ENCODE results near the gene DPYSL4. TPM values are rescaled to one million over a fixed set of nuclear protein-coding genes. Genes with fewer than 3 reads are reported as not detected.

Gene DPYSL4
- total RNA-seq, 2 donors from 2014 or later, result 0.28 TPM; not detected in 1

DNA sequence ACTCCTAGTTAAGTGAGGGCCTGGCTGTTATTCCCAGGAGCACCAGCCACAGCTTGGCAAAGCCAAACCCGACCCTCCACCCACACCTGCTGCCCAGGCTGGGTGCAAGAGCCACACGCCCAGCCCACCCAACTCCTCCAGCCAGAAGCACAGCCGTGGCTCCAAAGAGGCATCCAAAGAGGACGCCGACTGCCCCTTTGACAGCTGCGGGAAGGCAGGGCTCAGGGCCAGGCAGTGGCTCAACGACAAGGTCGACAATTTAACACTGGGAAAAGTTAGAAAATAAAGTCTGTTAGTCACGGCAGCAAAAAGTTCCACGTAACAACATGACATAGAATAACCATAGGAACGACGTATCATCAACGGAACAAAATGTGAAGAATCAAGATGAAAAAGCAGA is 54.3 kb downstream of the DPYSL4 start:
- H3K36me3 ChIP-seq, result no peaks in the 10 kb centered on the region
- TF ChIP-seq, protein P1, sequence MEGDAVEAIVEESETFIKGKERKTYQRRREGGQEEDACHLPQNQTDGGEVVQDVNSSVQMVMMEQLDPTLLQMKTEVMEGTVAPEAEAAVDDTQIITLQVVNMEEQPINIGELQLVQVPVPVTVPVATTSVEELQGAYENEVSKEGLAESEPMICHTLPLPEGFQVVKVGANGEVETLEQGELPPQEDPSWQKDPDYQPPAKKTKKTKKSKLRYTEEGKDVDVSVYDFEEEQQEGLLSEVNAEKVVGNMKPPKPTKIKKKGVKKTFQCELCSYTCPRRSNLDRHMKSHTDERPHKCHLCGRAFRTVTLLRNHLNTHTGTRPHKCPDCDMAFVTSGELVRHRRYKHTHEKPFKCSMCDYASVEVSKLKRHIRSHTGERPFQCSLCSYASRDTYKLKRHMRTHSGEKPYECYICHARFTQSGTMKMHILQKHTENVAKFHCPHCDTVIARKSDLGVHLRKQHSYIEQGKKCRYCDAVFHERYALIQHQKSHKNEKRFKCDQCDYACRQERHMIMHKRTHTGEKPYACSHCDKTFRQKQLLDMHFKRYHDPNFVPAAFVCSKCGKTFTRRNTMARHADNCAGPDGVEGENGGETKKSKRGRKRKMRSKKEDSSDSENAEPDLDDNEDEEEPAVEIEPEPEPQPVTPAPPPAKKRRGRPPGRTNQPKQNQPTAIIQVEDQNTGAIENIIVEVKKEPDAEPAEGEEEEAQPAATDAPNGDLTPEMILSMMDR (IDR thresholded peaks at IDR 0.05), result no peak
- no peak overlapping the region for H3K4me3 ChIP-seq
- ATAC-seq (ENCODE audit: insufficient number of reproducible peaks, low FRiP score, low read depth) (no peak), DNase-seq (ENCODE audit: low spot score) (no peak)
- no peaks in the 10 kb centered on the region for H3K4me1 ChIP-seq (ENCODE audit: control insufficient read depth in 1 of 2, low read depth in 2 of 2)
- no peaks in the 10 kb centered on the region for H3K27me3 ChIP-seq (replicated peaks; ENCODE audit: insufficient read depth)
- no peaks in the 10 kb centered on the region for H3K9me3 ChIP-seq
- H3K27ac ChIP-seq, result no peak overlapping the region

DNA sequence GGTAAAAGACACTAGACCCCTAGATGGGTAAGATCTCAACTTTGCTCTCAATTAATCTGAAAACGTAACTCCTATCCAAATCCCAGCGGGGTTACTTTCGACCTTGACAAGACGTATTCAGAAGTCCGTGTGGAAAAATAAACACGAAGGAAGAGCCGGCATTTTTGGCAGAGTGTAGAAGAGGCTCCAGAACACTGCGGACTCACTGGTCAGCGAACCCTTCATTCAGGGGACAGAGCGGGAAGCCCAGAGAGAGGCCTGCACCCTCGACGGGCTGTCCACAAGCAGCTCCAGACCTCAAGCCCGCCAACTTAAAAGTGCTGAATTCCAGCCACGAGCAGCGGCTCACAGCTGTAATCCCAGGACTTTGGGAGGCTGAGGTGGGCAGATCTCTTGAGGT is 54.7 kb downstream of the DPYSL4 start:
- no peaks in the 10 kb centered on the region for H3K9me3 ChIP-seq
- H3K36me3 ChIP-seq, result no peaks in the 10 kb centered on the region
- no peaks in the 10 kb centered on the region for H3K27me3 ChIP-seq (replicated peaks; ENCODE audit: insufficient read depth)
- H3K4me1 ChIP-seq (ENCODE audit: control insufficient read depth in 1 of 2, low read depth in 2 of 2), result no peaks in the 10 kb centered on the region
- TF ChIP-seq, protein P1 (IDR thresholded peaks at IDR 0.05), result no peak
- H3K4me3 ChIP-seq, result no peak overlapping the region
- DNase-seq (ENCODE audit: low spot score) (no peak), ATAC-seq (ENCODE audit: insufficient number of reproducible peaks, low FRiP score, low read depth) (no peak)
- H3K27ac ChIP-seq, result no peak overlapping the region

- ATAC-seq (ENCODE audit: insufficient number of reproducible peaks, low FRiP score, low read depth), result no peak
- H3K27ac ChIP-seq, result no peak overlapping the region
These were observed 55.5 kb downstream of the DPYSL4 start for GRCh38 chr10:132242103-132242840.

DNA sequence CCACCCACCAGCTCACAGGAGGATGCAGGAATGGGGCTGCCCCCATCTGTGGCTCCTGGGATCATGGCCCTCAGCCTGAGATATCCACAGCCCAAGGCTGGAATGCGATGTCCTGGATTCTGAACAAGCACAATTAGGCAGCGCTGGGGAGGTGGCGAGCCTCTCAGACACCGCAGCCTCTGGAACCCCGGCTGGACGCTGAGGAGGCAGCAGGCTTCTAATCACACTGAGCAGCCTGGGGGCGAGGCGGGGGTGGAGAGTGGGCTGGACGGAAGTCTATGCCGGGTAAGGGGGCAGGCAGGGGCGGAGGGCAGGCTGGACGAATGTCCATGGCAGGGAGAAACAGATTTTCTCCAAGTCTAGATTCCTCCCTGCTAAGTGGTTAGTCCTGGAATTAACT is 56.4 kb downstream of the DPYSL4 start:
- TF ChIP-seq, protein P1 (IDR thresholded peaks at IDR 0.05), result no peak
- Histone ChIP-seq H3K36me3 (no peaks in the 10 kb centered on the region), H3K9me3 (no peaks in the 10 kb centered on the region), H3K27ac (no peak overlapping the region), H3K4me1 (ENCODE audit: control insufficient read depth in 1 of 2, low read depth in 2 of 2) (no peaks in the 10 kb centered on the region), H3K4me3 (no peak overlapping the region), H3K27me3 (replicated peaks; ENCODE audit: insufficient read depth) (no peaks in the 10 kb centered on the region)
- ATAC-seq (ENCODE audit: insufficient number of reproducible peaks, low FRiP score, low read depth) (no peak), DNase-seq (ENCODE audit: low spot score) (no peak)

More at GRCh38 chr10:132242103-132242840, 55.5 kb downstream of the DPYSL4 start:
- TF ChIP-seq, protein P1 (IDR thresholded peaks at IDR 0.05), result no peak
- Histone ChIP-seq H3K27me3 (replicated peaks; ENCODE audit: insufficient read depth) (no peaks in the 10 kb centered on the region), H3K4me3 (no peak overlapping the region), H3K9me3 (no peaks in the 10 kb centered on the region), H3K36me3 (no peaks in the 10 kb centered on the region), H3K4me1 (ENCODE audit: control insufficient read depth in 1 of 2, low read depth in 2 of 2) (no peaks in the 10 kb centered on the region)
- no peak for DNase-seq (ENCODE audit: low spot score)

DNA sequence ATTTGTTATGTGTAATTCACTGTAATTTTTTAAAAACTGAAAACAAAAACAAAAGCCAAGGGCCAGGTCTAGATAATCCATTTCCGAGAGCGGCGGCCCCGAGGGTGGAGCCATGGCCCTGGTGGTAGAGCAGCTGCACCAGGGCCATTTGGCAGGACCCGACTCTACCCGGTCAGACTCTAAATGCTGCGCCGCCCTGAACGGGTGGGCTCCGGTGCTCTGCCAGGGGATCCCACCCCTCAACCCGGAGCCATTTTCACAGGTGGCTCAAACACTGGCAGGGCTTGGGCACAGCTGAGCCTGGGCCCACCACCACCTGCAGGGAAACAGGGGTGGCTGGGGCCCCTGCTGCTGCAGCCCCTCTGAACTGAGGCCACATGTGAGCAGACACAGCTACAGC is 56.9 kb downstream of the DPYSL4 start:
- TF ChIP-seq, protein P1 (IDR thresholded peaks at IDR 0.05), result no peak
- DNase-seq (ENCODE audit: low spot score) (no peak), ATAC-seq (ENCODE audit: insufficient number of reproducible peaks, low FRiP score, low read depth) (no peak)
- Histone ChIP-seq H3K4me3 (no peak overlapping the region), H3K36me3 (no peaks in the 10 kb centered on the region), H3K4me1 (ENCODE audit: control insufficient read depth in 1 of 2, low read depth in 2 of 2) (no peaks in the 10 kb centered on the region), H3K27me3 (replicated peaks; ENCODE audit: insufficient read depth) (no peaks in the 10 kb centered on the region), H3K9me3 (no peaks in the 10 kb centered on the region), H3K27ac (no peak overlapping the region)
